Epithelial cell of esophagus (primary cell): ENCODE results near the gene SEMA5A.

ENCODE experiments used
- DNase-seq: peaks from one replicate; pipeline ENCODE4 v3.0.0; 2010; ENCODE audit warnings: low read depth
- H3K4me3 ChIP-seq: 2 replicates; pipeline ENCODE4 v1.5.1; 2011; ENCODE audit warnings: mild to moderate bottlenecking, low read length, control low read depth
- TF ChIP-seq, protein P1 (sequence below): IDR thresholded peaks from 2 replicates; pipeline ENCODE4 v1.5.1; 2011; ENCODE audit warnings: low read depth, mild to moderate bottlenecking, low read length, control low read depth, inconsistent platforms; ENCODE audit not compliant: insufficient read depth; ENCODE audit errors: missing control alignments

Gene SEMA5A

GRCh38 chr5:9439531-9440292 lies 106.2 kb downstream of the SEMA5A start:
- TF ChIP-seq, protein P1, sequence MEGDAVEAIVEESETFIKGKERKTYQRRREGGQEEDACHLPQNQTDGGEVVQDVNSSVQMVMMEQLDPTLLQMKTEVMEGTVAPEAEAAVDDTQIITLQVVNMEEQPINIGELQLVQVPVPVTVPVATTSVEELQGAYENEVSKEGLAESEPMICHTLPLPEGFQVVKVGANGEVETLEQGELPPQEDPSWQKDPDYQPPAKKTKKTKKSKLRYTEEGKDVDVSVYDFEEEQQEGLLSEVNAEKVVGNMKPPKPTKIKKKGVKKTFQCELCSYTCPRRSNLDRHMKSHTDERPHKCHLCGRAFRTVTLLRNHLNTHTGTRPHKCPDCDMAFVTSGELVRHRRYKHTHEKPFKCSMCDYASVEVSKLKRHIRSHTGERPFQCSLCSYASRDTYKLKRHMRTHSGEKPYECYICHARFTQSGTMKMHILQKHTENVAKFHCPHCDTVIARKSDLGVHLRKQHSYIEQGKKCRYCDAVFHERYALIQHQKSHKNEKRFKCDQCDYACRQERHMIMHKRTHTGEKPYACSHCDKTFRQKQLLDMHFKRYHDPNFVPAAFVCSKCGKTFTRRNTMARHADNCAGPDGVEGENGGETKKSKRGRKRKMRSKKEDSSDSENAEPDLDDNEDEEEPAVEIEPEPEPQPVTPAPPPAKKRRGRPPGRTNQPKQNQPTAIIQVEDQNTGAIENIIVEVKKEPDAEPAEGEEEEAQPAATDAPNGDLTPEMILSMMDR = no peak
- DNase-seq = peak; percentile 18
- H3K4me3 ChIP-seq = no peak overlapping the region

DNA sequence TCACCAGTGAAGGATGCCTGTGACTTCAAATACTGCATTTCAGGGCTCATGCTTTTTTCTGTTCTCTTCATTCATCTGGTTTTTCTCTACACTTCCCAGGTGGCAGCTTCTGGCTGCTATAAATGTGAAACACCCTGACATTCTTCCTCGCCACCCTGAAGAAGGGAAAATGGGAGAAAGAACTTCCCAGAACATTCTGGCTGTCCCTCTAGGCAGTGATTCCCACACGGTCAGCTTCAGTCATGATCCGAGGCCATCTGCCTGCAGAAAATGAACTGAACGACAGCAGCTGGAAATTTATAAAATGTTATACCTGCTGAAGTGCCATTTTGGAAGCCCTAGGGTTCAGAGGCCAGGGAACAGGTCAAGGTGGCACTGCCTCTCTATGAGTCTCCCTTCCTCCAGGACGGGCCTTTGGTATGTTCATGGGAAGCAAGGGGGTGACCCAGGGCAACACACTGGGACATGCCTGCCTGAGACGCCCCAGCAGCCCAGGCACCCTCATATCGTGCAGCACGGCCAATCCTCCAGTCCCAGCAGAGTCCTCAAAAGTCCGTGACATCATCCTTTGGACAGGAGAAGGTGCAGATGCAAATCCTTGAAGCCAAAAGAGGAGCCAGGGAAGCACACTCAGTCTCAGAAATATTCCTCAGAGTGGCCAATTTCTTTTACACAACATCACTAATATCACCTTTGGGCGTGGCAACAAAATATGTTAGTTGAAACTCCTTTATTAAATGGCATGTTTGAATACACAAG lies 107.1 kb downstream of the SEMA5A start:
- H3K4me3 ChIP-seq = no peak overlapping the region
- DNase-seq = peak; percentile 8
- TF ChIP-seq, protein P1 = no peak

- DNase-seq = peak; percentile 82
- TF ChIP-seq, protein P1 = no peak
- no peak overlapping the region for H3K4me3 ChIP-seq
These were observed 108.1 kb downstream of the SEMA5A start for GRCh38 chr5:9437741-9438240.

DNA sequence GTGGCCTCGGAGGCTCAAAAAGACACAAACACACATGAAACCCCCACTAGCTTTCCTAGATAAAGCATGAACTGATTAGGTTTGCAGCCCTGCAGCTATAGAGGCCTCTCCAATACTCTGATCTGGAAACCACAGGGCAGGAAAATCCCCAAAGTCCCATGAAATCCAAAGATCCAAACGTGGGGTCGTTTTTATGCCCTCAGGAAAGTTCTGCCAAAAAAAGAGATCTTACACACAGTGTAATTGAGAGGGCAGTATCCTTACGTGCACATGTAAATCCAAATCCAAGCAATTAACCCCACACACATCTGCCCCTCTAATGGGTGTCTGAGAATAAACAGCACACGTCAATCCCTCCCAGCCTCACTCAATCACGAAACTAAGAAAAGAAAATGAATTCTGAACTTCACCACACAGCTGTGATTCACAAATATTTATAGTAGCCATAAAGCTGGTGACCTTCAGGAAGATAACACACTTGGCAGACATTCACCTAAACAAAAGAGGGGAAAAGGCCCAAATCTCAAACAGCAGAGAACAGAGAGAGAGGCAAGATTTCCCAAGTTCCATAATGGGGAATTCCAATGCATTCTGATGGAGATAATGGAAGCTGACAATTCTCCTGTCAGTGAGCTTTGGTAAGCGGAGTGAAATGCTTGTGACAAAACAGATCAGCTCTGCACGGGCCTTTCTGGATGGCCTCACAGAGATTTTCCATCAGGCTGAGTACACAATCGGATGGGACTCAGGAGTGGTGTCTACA lies 114.2 kb downstream of the SEMA5A start:
- no peak for DNase-seq
- TF ChIP-seq, protein P1 = no peak
- H3K4me3 ChIP-seq = no peak overlapping the region

GRCh38 chr5:9431151-9431495 lies 114.8 kb downstream of the SEMA5A start:
- no peak overlapping the region for H3K4me3 ChIP-seq
- TF ChIP-seq, protein P1 = no peak
- DNase-seq = no peak

GRCh38 chr5:9430306-9430705 lies 115.6 kb downstream of the SEMA5A start:
- TF ChIP-seq, protein P1 = no peak
- H3K4me3 ChIP-seq = no peak overlapping the region
- no peak for DNase-seq
